Activated CD4-positive, alpha-beta T cell treated with anti-CD3 and anti-CD28 coated beads, Interleukin-2, Interleukin-6, amounts not matched to agents 100 ng/mL and 50 ng/mL, durations not matched to agents 16 hours and 8 hours (primary cell): Measurements from ENCODE around the gene GBP7.
"Not testable (repeated sequence)": the region's sequence is repeated elsewhere in the genome, so short reads cannot be mapped to it uniquely, and the experiment has no call there.

Experiments
- DNase-seq: peaks from one replicate; pipeline ENCODE4 v3.0.0-alpha.2; 2020

Gene GBP7

DNA sequence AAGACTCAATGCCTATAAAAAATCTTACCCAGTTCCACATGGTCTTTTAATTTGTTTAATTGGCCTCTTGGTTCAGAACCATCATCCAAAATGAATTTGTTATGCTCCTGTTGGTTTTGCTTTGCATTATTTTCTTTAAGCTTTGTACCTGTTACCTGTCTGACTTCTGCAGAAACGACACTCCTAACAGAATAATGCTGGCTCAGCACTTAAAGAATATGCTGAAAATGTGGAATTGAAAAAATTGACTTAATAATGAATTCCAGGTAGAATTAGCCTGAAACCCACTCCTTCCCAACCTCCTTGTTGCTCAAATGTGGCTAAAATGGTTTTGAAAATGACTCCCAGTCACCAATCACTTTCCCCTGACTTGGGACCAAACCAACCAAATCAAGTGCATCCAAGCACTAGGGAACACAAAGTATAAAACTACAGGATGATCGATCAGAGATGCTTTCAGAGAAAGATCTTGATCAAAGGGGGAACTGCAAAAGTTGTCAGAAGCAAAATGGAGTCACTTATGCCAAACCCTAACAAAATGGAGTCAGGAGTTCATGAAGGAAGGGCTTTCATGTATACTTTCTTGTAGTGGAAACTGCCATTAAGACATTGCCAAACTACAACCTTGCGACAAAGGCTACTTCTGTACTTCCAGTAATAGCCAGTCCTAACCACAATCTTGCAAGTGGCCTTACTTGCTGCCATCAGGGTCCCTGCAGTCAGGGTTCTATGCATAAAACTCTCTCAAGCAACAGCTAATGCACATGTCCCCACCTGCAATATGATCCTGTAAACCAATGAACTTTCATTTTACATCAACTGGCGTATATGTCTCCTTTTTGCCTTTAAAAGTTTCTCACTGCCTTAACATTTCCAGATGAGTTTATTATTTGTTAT is 5.4 kb downstream of the GBP7 start:
- DNase-seq, result no peak

- no peak for DNase-seq
Measured at GRCh38 chr1:89169166-89169565, 6.6 kb downstream of the GBP7 start.

GRCh38 chr1:89167590-89168230 is 8.1 kb downstream of the GBP7 start:
- DNase-seq, result no peak

DNA sequence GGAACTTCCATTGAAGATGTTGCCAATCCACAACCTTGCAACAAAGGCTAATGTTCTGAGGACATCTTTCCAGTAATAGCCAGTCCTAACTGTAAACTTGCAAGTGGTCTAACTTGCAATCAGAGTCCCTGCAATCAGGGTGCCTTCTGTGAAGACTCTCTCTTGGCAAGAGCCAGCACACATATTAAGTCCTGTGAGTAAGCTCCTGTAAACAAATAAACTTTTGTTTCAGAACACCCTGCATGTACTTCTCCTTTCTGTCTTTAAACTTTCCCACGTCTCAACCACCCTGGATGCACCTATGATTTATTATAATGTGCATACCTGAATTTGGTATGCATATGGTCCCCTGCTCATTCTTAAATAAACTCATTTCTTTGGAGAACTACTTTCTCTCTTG is 9.1 kb downstream of the GBP7 start:
- DNase-seq, result no peak

GRCh38 chr1:89165811-89166210 is 10.0 kb downstream of the GBP7 start:
- no peak for DNase-seq

DNA sequence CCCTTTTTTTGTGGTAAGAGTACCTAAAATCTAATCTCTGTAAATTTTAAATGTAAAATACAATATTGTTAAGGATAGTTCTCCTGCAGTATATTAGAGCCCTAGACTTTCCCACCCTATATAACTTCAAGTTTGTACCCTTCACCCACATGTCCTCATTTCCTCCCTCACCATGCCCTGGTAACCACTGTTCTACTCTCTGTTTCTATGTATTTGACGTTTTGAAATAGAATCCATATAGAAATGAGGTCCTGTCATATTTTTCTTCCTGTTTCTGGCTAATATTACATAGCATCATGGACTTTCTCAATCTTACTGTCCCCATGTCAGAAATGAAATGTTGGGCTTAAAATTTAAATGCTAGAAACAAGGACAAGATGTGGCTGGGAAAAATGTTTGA is 24.8 kb downstream of the GBP7 start:
- DNase-seq, result no peak

DNA sequence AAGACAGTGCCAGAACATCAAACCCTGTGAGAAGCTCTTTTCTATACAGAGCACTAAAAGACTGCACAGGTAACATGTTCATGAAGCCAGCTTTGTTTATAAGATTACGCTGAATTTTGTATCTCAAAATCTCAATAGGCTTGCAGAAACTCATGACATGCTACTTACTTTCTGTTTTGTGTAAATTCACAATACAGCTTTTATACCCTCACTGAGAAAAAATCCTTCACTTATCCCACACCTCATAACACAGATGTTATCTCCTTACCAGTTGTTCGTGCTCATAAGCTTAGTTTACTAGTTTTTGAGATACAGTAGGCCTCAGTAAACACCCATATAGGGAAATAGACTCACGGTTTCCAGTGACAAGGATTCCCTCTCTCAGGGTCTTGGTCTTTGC is 25.8 kb downstream of the GBP7 start:
- no peak for DNase-seq

DNA sequence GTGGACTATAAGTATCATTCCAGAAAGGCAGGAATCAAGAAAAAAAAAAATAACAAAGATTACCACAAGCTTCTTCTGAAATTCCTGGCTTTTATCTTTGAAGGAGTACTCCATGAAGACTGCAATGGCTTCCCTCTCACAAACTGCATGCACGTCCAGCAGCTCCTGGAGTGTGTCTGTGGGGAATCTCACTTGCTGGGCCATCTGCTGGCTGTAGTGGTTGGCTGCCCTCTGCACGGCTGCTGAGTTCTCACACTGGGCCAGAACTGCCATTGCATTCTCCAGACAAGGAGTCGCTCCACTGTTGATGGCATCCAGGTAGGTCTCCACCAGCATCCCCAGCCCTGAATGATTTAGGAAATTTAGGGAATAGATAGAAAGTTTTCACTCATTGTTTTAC is 26.6 kb downstream of the GBP7 start:
- no peak for DNase-seq

GRCh38 chr1:89147678-89148658 is 27.8 kb downstream of the GBP7 start:
- DNase-seq, result no peak

- DNase-seq, result no peak
Measured at GRCh38 chr1:89146721-89147120, 29.1 kb downstream of the GBP7 start.

GRCh38 chr1:89143484-89143883 is 32.3 kb downstream of the GBP7 start:
- DNase-seq, result no peak

DNA sequence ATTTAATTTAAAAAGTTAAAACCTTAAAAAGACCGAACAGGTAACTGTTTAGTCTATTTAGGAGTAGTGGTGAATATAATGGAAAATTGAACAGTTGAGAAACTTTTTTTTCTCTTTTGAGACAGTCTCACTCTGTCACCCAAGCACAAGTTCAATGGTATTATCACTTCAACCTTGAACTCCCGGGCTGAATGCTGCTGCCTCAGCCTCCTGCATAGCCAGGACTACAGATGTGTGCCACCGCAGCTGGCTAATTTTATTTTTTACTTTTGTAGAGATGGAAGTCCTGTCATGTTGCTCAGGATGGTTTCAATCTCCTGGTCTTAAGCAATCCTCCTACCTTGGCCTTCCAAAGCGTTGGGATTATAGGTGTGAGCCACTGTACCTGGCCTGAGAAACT is 33.6 kb downstream of the GBP7 start:
- DNase-seq, result no peak

DNA sequence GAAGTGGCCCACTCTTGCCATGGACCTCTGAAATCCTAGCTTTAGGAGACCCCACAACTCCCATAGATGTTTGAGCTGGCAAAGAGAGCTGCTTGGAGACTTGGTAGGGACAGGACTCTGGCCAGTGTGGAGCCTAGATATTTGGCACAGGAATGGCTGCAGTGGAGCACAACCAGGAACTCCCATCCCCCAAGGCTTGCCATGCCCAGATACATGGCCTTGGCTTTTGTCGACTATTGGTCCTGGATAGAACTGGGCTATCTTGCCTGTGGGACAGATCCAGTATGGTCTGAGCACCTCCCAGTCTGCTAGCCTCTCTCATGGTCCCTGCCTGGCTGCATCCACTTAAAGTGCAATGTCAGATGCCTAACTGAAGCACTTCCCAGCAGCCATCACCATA is 42.1 kb downstream of the GBP7 start:
- no peak for DNase-seq

DNA sequence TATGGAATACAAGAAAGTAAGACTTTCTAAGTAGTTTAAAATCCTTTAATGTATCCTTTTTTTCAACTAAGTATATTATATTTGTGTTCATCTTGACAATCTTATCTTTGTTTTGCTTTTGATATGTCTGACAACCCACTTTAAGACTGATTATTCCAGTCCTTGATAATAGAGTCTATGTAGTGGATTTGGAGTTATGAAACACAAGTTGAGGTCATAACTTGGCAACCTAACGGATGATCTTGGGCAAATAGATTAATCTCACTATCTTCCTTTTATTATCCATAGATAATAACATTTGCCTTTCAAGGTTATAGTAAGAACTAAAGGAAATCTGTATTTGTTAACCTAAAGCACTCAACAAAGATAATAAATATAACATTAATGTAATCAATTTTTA is 45.1 kb downstream of the GBP7 start:
- no peak for DNase-seq

GRCh38 chr1:89129911-89130310 is 45.9 kb downstream of the GBP7 start:
- no peak for DNase-seq

DNA sequence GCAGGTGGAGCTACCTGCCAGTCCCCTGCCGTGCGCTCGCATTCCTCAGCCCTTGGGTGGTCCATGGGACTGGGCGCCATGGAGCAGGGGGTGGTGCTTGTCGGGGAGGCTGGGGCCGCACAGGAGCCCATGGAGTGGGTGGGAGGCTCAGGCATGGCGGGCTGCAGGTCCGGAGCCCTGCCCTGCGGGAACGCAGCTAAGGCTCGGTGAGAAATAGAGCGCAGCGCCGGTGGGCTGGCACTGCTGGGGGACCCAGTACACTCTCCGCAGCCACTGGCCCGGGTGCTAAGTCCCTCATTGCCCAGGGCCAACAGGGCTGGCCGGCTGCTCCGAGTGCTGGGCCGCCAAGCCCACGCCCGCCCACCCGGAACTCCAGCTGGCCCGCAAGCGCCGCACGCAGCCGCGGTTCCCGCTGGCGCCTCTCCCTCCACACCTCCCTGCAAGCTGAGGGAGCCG is 47.8 kb downstream of the GBP7 start:
- not testable (repeated sequence) for DNase-seq

GRCh38 chr1:89126602-89127565 is 48.9 kb downstream of the GBP7 start:
- peak; percentile 86 for DNase-seq

GRCh38 chr1:89125913-89126580 is 49.8 kb downstream of the GBP7 start, which contains the start of gene GBP2:
Gene GBP2, minus strand, starts transcription at chr1:89126114. Its CDS starts 4,148 bp downstream, at chr1:89121966.
- peak; percentile 80 for DNase-seq

GRCh38 chr1:89125240-89125912 is 50.4 kb downstream of the GBP7 start:
- DNase-seq, result peak; percentile 7

DNA sequence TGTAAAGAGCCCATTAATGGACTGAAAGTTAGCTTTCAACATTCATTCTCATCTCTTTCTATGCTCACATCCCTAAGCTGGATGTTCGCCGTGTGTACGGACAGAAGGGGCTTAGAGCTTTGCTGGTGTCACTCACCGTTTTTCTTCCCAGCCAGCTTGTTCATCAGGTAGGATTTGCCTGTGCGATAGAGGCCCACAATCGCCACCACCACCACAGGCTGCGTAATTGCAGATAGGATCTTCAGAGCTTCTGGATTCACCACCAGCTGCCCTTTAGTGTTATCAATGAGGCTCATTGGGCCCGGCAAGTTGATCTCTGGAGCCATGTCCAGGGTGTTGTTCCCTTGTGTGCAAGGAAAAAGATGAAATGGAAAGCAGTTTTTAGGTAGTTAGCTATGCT is 54.2 kb downstream of the GBP7 start:
- DNase-seq, result no peak

DNA sequence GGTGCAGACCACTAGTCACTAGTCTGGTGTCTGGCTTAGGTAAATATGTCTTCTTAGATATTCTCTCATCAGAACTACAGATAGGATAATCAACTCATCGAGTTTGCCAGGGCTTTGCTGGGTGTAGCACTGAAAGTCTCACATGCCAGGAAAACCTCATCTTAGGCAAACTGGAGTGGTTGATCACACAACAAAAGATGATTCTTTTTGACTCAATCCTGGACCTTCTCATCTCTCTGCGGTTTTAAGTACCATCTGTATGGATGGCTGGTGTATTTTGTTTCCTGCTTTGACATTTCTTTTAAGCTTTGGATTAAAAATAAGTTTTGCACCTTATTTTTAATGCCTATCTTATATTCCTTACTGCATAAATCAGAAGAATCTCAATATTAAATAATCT is 61.1 kb downstream of the GBP7 start:
- peak; percentile 26 for DNase-seq
